ENCODE measurements around the gene NOC4L. TPM values are rescaled to one million over a fixed set of nuclear protein-coding genes. Genes with fewer than 3 reads are reported as not detected.

Gene NOC4L
- total RNA-seq, 1 experiment from 2014 or later: 36.5 TPM

DNA sequence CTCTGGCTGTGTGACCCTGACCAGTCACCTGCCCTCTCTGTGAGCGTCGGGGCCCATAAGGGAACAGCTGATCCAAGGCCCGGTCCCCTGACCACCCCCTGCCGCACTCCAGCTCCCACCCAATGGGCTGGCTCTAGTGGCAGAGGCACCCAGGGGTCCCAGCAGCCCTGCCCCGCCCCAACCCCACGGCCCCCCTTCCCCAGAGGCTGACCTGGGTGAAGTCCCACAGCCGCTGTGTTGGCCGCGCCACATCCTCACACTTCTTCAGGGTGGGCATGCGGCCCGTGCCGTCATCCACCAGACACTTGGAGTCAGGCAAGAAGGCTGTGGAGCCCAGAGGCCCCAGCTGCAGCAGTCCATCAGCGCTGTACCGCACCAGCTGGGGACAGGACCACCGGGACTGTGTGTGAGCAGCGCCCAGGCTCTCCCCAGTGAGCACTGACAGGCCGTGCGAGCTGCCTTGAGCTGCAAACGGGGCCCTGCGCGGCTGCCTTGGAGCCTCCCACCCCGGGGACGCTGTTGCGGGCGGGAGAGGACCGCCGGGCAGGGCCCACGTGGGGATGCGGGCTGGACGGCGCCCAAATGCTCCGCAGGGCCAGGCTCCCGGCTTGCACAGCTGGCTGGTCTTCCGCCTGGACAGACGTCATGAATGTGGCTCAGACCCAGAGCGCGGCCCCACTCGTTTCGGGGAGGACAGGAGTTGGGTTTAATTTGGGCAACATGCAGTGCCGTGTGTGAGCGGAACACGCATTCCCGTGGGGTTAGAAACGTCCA lies 53.5 kb downstream of the NOC4L start:
- H3K4me1 Mint-ChIP-seq: no peaks in the 10 kb centered on the region
- no peak overlapping the region for H3K14ac ChIP-seq (ENCODE audit: insufficient read depth, low read length)
- H2BK20ac ChIP-seq (ENCODE audit: low read depth, low read length, poor library complexity, severe bottlenecking): no peak overlapping the region
- no peak overlapping the region for H3K4me2 ChIP-seq (ENCODE audit: insufficient read depth, insufficient read length, low read length)
- H2BK12ac ChIP-seq (ENCODE audit: insufficient read length, low read depth, low read length): no peak overlapping the region
- H3K36me3 Mint-ChIP-seq (ENCODE audit: insufficient read depth in 1 of 3, low read depth in 3 of 3): peaks cover 4 to 12% (median 9%) of the 10 kb centered on the region in 3 experiments; a peak in 5 of 7 replicates
- H2AK5ac ChIP-seq (ENCODE audit: insufficient read length, low read length): no peak overlapping the region
- WGBS (ENCODE audit: extremely low coverage, insufficient read length, low lambda C conversion rate): no CpG with 5 or more reads among the region's 44 CpGs
- H4K8ac ChIP-seq (replicated peaks; ENCODE audit: insufficient read length, low read depth, low read length): no peak overlapping the region
- H3K9me3 ChIP-seq (ENCODE audit: control insufficient read depth, low read depth, low read length): peaks cover 8% of the 10 kb centered on the region
- no peak overlapping the region for H3K9ac ChIP-seq (ENCODE audit: extremely low read depth, insufficient read length, low read length)
- H3K18ac ChIP-seq (ENCODE audit: insufficient read length, low read depth, low read length): no peak overlapping the region
- no peaks in the 10 kb centered on the region for H3K79me2 ChIP-seq (ENCODE audit: insufficient read depth, low read length)
- H2BK120ac ChIP-seq (ENCODE audit: low read depth, low read length, poor library complexity, severe bottlenecking): no peak overlapping the region
- H4K20me1 ChIP-seq (ENCODE audit: control insufficient read depth, insufficient read depth, insufficient read length): no peaks in the 10 kb centered on the region
- no peaks in the 10 kb centered on the region for H3K23me2 ChIP-seq (ENCODE audit: insufficient read length, low read depth, low read length, poor library complexity, severe bottlenecking)
- no peak overlapping the region for H2BK15ac ChIP-seq (ENCODE audit: low read depth, low read length)
- TF ChIP-seq, protein P1, sequence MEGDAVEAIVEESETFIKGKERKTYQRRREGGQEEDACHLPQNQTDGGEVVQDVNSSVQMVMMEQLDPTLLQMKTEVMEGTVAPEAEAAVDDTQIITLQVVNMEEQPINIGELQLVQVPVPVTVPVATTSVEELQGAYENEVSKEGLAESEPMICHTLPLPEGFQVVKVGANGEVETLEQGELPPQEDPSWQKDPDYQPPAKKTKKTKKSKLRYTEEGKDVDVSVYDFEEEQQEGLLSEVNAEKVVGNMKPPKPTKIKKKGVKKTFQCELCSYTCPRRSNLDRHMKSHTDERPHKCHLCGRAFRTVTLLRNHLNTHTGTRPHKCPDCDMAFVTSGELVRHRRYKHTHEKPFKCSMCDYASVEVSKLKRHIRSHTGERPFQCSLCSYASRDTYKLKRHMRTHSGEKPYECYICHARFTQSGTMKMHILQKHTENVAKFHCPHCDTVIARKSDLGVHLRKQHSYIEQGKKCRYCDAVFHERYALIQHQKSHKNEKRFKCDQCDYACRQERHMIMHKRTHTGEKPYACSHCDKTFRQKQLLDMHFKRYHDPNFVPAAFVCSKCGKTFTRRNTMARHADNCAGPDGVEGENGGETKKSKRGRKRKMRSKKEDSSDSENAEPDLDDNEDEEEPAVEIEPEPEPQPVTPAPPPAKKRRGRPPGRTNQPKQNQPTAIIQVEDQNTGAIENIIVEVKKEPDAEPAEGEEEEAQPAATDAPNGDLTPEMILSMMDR (conservative IDR thresholded peaks at IDR 0.05): no peak
- DNase-seq: no peak
- H3K79me1 ChIP-seq (ENCODE audit: insufficient read depth, low read depth, low read length, poor library complexity, severe bottlenecking): no peaks in the 10 kb centered on the region
- no peaks in the 10 kb centered on the region for H3K4me1 ChIP-seq (ENCODE audit: insufficient read depth, low read length)
- H3K56ac ChIP-seq (ENCODE audit: insufficient read length, low read depth, low read length): no peak overlapping the region
- no peak overlapping the region for H3K23ac ChIP-seq (ENCODE audit: insufficient read length, low read depth, low read length)
- no peak overlapping the region for H3K4me3 Mint-ChIP-seq
- H2BK5ac ChIP-seq (ENCODE audit: insufficient read length, low read length): no peak overlapping the region
- H3K27me3 ChIP-seq (ENCODE audit: insufficient read depth, low read length): no peaks in the 10 kb centered on the region; the same call in 1 of the 2 replicates
- peaks cover 80% of the 10 kb centered on the region for H3K27me3 Mint-ChIP-seq (ENCODE audit: low read depth)
- no peak overlapping the region for H3T11ph ChIP-seq (ENCODE audit: low read length)
- H3K4ac ChIP-seq (ENCODE audit: low read depth, low read length): no peak overlapping the region
- no peak overlapping the region for H4K5ac ChIP-seq (ENCODE audit: insufficient read length, low read depth, low read length)
- no peak overlapping the region for H3K27ac ChIP-seq (ENCODE audit: insufficient read length, low read depth, low read length)
- no peak overlapping the region for H4K91ac ChIP-seq (ENCODE audit: insufficient read length, low read depth, low read length)
- H2AFZ ChIP-seq (ENCODE audit: low read length): no peak overlapping the region
- H3K9me3 Mint-ChIP-seq: peaks cover 14 to 16% of the 10 kb centered on the region in 2 experiments
- no peak overlapping the region for H3K27ac Mint-ChIP-seq
